Kidney (tissue), 14 donors: ENCODE measurements around the gene POU2F1. TPM values are rescaled to one million over a fixed set of nuclear protein-coding genes. Genes with fewer than 3 reads are reported as not detected.

ENCODE experiments used
- DNase-seq, 5 donors: peaks; one replicate each; pipeline ENCODE4 v3.0.0-alpha.2; 2013 to 2020
- FAIRE-seq: peaks from 2 replicates; lab custom pipeline; 2012; peaks lifted over from hg19 to GRCh38; lab: Jason Lieb, UNC
- H3K27ac ChIP-seq, 2 donors: one replicate each; pipeline ENCODE4 v1.7.0; 2013; ENCODE audit warnings: low read depth in 2 of 2, low read length in 2 of 2, inconsistent platforms in 1 of 2
- H3K27me3 ChIP-seq: one replicate; pipeline ENCODE4 v1.7.1; 2013; ENCODE audit warnings: low read length, inconsistent platforms; ENCODE audit not compliant: control insufficient read depth, insufficient read depth
- H3K36me3 ChIP-seq, 3 donors: one replicate each; pipeline versions ENCODE4 v1.7.0 to v1.7.1; 2013; ENCODE audit warnings: low read length in 3 of 3, control low read depth in 1 of 3, inconsistent platforms in 1 of 3; ENCODE audit not compliant: insufficient read depth in 3 of 3, control insufficient read depth in 2 of 3
- H3K4me1 ChIP-seq, 3 donors: one replicate each; pipeline versions ENCODE4 v1.7.0 to v1.7.1; 2013; ENCODE audit warnings: low read length in 3 of 3, inconsistent platforms in 1 of 3, low read depth in 1 of 3; ENCODE audit not compliant: control insufficient read depth in 2 of 3, insufficient read depth in 2 of 3
- H3K4me3 ChIP-seq, 3 donors: one replicate each; pipeline versions ENCODE4 v1.7.0 to v1.8.1; 2013; ENCODE audit warnings: low read length in 3 of 3, control low read depth in 1 of 3, inconsistent platforms in 1 of 3
- H3K9ac ChIP-seq, 3 donors: one replicate each; pipeline versions ENCODE4 v1.7.0 to v1.7.1; 2013; ENCODE audit warnings: low read length in 3 of 3, control low read depth in 1 of 3, inconsistent platforms in 1 of 3
- H3K9me3 ChIP-seq, 3 donors: one replicate each; pipeline versions ENCODE4 v1.7.0 to v1.7.1; 2013; ENCODE audit warnings: low read length in 3 of 3, control low read depth in 1 of 3, inconsistent platforms in 1 of 3; ENCODE audit not compliant: control insufficient read depth in 2 of 3, insufficient read depth in 1 of 3
- intact Hi-C: fragments of 100-400 bp; cut with DNase I; formaldehyde crosslinking; loops from one replicate; pipeline ENCODE4 v1.11.1; 2022
- polyA plus RNA-seq: library from polyadenylated mRNA; stranded (reverse); fragments of 350-450 nt; fragmentation: Illumina TruSeq; extraction: RNeasy Lipid Tissue Mini Kit (QIAGEN cat#74804); gene quantifications from one replicate; pipeline ENCODE4 v1.2.3, GENCODE V29; 2014; ENCODE audit warnings: low read depth, low replicate concordance; ENCODE audit not compliant: insufficient read depth
- total RNA-seq: library from RNA; stranded (reverse); fragmentation: NEBNext Ultra II Directional; extraction: Animal tissue kit (Norgen Biotek cat#: 25700); gene quantifications from one replicate; pipeline ENCODE4 v1.2.1, GENCODE V29; 2021
- TF ChIP-seq, protein P1 (sequence below): IDR thresholded peaks from 3 replicates; pipeline ENCODE4 v1.5.1; 2012; ENCODE audit warnings: mild to moderate bottlenecking, moderate library complexity, borderline replicate concordance; ENCODE audit not compliant: insufficient read depth; ENCODE audit errors: extremely low read depth
- donor health status: control.
- donor health status: control.
- donor health status: control.
- donor health status: control.
- donor health status: control.
- donor health status: DM: yes; HTN: yes; CAD: no.
- donor health status: Normal renal cell carcinoma (clear cell type).

POU2F1 gene
- total and polyA plus RNA-seq, 2 donors from 2014 or later = 1.9 to 25.2 TPM

DNA sequence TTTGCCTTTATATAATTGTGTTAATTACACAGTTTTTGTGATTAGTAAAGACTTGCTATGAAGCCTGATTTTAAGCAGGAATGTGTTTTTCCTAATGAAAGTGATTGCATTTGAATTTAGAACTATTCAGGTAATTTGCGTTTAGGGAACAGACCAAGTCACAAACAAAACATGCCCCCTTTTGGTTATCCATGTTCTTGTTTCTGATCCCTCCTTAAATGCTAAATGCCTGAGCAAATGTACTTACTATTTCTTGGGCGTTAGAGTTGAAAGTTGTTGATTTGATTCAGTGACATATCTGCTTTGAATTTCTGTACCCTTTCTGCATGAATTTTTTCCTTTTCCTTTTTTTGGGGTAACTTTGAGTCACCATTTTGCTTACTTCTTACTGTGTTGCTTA lies 5.2 kb downstream of the POU2F1 start:
- intact Hi-C loops = no loop called here

DNA sequence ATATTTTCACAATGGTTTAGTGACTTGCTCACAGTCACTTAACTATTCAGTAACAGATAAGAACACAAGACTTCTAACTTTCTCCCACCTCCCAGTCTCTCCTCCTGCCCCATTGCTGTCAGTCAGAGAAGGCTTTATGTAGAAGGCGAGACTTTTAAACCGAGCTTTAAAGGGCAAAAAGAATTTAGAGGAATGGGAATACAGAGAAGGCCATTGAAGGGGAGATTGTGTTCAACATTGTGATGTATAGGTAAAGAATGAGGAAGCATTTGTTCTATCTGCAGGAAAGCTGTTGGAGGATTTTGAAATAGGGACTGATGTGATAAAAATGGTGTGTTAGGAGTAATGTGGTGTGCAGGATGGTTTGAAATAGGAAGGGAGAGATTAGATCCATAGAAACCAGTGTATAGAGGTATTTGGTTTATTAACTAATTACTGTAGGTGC lies 7.3 kb downstream of the POU2F1 start:
- TF ChIP-seq, protein P1, sequence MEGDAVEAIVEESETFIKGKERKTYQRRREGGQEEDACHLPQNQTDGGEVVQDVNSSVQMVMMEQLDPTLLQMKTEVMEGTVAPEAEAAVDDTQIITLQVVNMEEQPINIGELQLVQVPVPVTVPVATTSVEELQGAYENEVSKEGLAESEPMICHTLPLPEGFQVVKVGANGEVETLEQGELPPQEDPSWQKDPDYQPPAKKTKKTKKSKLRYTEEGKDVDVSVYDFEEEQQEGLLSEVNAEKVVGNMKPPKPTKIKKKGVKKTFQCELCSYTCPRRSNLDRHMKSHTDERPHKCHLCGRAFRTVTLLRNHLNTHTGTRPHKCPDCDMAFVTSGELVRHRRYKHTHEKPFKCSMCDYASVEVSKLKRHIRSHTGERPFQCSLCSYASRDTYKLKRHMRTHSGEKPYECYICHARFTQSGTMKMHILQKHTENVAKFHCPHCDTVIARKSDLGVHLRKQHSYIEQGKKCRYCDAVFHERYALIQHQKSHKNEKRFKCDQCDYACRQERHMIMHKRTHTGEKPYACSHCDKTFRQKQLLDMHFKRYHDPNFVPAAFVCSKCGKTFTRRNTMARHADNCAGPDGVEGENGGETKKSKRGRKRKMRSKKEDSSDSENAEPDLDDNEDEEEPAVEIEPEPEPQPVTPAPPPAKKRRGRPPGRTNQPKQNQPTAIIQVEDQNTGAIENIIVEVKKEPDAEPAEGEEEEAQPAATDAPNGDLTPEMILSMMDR = no peak
- no peaks in the 10 kb centered on the region for H3K36me3 ChIP-seq

More for the DNA sequence above, 5.2 kb downstream of the POU2F1 start:
- no peak overlapping the region for H3K4me3 ChIP-seq
- TF ChIP-seq, protein P1 = no peak
- DNase-seq = no peak
- no peak for FAIRE-seq
- no peak overlapping the region for H3K27ac ChIP-seq
- H3K4me1 ChIP-seq = peaks cover 0 to 19% (median 0%) of the 10 kb centered on the region in 3 donors
- H3K36me3 ChIP-seq = no peaks in the 10 kb centered on the region
- H3K27me3 ChIP-seq = no peaks in the 10 kb centered on the region
- no peaks in the 10 kb centered on the region for H3K9me3 ChIP-seq
- H3K9ac ChIP-seq = no peak overlapping the region

GRCh38 chr1:167229719-167230385 lies 9.2 kb downstream of the POU2F1 start:
- FAIRE-seq (no peak), DNase-seq (no peak)
- H3K27me3 ChIP-seq = no peaks in the 10 kb centered on the region
- TF ChIP-seq, protein P1 = no peak
- intact Hi-C loops = no loop called here
- no peaks in the 10 kb centered on the region for H3K9me3 ChIP-seq
- peaks cover 0 to 6% (median 5%) of the 10 kb centered on the region in 3 donors for H3K4me1 ChIP-seq
- H3K4me3 ChIP-seq = no peak overlapping the region
- no peak overlapping the region for H3K27ac ChIP-seq
- no peaks in the 10 kb centered on the region for H3K36me3 ChIP-seq
- no peak overlapping the region for H3K9ac ChIP-seq

More for the DNA sequence above, 7.3 kb downstream of the POU2F1 start:
- Histone ChIP-seq H3K9ac (no peak overlapping the region), H3K4me3 (no peak overlapping the region), H3K4me1 (peaks cover 0 to 12% (median 0%) of the 10 kb centered on the region in 3 donors), H3K9me3 (no peaks in the 10 kb centered on the region), H3K27me3 (no peaks in the 10 kb centered on the region), H3K27ac (no peak overlapping the region)
- no peak for DNase-seq
- intact Hi-C loops = no loop called here
- FAIRE-seq = no peak
